Aorta (tissue), 5 donors: ENCODE data around the gene LCE3C. TPM values are rescaled to one million over a fixed set of nuclear protein-coding genes. Genes with fewer than 3 reads are reported as not detected.

Source experiments
- ATAC-seq: fragments of 200-7000 bp; cut with Tn5 transposase; one replicate; pipeline ENCODE4 v1.9.1; 2022; ENCODE audit warnings: moderate library complexity; ENCODE audit not compliant: low FRiP score
- DNase-seq, 2 donors: peaks; one replicate each; pipeline ENCODE4 v3.0.0-alpha.2; 2020
- H3K27ac ChIP-seq, 2 donors: one replicate each; pipeline ENCODE4 v1.5.1; 2013; ENCODE audit warnings: low read length in 2 of 2, mild to moderate bottlenecking in 2 of 2, moderate library complexity in 2 of 2, control low read depth in 1 of 2, inconsistent platforms in 1 of 2, low read depth in 1 of 2
- H3K27me3 ChIP-seq, 2 donors: one replicate each; pipeline ENCODE4 v1.6.1; 2013; ENCODE audit warnings: control low read depth in 1 of 2, low read length in 1 of 2, mild to moderate bottlenecking in 1 of 2, moderate library complexity in 1 of 2; ENCODE audit not compliant: insufficient read depth in 2 of 2, control insufficient read depth in 1 of 2
- H3K36me3 ChIP-seq, 2 donors: one replicate each; pipeline ENCODE4 v1.6.1; 2013; ENCODE audit warnings: control low read depth in 1 of 2, low read length in 1 of 2, mild to moderate bottlenecking in 1 of 2; ENCODE audit not compliant: insufficient read depth in 2 of 2, control insufficient read depth in 1 of 2
- H3K4me1 ChIP-seq, 2 donors: one replicate each; pipeline ENCODE4 v1.6.1; 2013; ENCODE audit warnings: low read length in 2 of 2, control low read depth in 1 of 2, mild to moderate bottlenecking in 1 of 2, moderate library complexity in 1 of 2; ENCODE audit not compliant: insufficient read depth in 2 of 2, control insufficient read depth in 1 of 2
- H3K4me3 ChIP-seq, 2 donors: one replicate each; pipeline ENCODE4 v1.5.1; 2013; ENCODE audit warnings: low read length in 2 of 2, control low read depth in 1 of 2, mild to moderate bottlenecking in 1 of 2
- H3K9me3 ChIP-seq: one replicate; pipeline ENCODE4 v1.6.1; 2013; ENCODE audit warnings: mild to moderate bottlenecking, low read length; ENCODE audit not compliant: control insufficient read depth
- WGBS, 2 donors: extraction: QIAGEN DNeasy Blood & Tissue Kit; methylation state at CpG; one replicate each; pipeline ENCODE4 v1.1.7; 2013; 5-methylcytosine and 5-hydroxymethylcytosine counted together
- intact Hi-C, 2 donors: fragments of 100-400 bp; cut with DNase I; formaldehyde crosslinking; loops; one replicate each; pipeline versions ENCODE4 v1.14.2 to v1.15.0; 2022
- polyA plus RNA-seq, 2 donors: library from polyadenylated mRNA; stranded (reverse); fragments of 200-250 nt; gene quantifications; one replicate each; pipeline ENCODE4 v1.2.3, GENCODE V29; 2013
- total RNA-seq, 2 donors: library from RNA; stranded (reverse); fragmentation: NEBNext Ultra II Directional; extraction: Animal tissue kit (Norgen Biotek cat#: 25700); gene quantifications; one replicate each; pipeline ENCODE4 v1.2.1, GENCODE V29; 2021
- donor health status: healthy with polysubstance abuse.
- donor health status: Bipolar disorder and iron deficiency.
- donor health status: DM: no; HTN: no; CAD: no.
- donor health status: DM: no; HTN: no; CAD: no.
- donor health status: DM: yes; HTN: yes; CAD: no.

LCE3C gene
- total and polyA plus RNA-seq, 4 donors: not detected

- H3K4me1 ChIP-seq: no peaks in the 10 kb centered on the region
- no peak for ATAC-seq
- intact Hi-C loops: no loop called here
- WGBS, 2 donors: 82% methylated on average over 2 of the region's 2 CpGs; no CpG with 5 or more reads in 1 of the 2 donors
- peaks cover 7% of the 10 kb centered on the region for H3K9me3 ChIP-seq
- no peak for DNase-seq
- no peaks in the 10 kb centered on the region for H3K27me3 ChIP-seq
- H3K27ac ChIP-seq: no peak overlapping the region
- no peaks in the 10 kb centered on the region for H3K36me3 ChIP-seq
- no peak overlapping the region for H3K4me3 ChIP-seq
These were observed 3.0 kb upstream of the LCE3C start for GRCh38 chr1:152596986-152597385.

- Histone ChIP-seq H3K36me3 (no peaks in the 10 kb centered on the region), H3K4me3 (no peak within 1 kb of the TSS), H3K27ac (no peak within 1 kb of the TSS), H3K4me1 (no peaks in the 10 kb centered on the region), H3K27me3 (no peaks in the 10 kb centered on the region), H3K9me3 (no peaks in the 10 kb centered on the region)
- intact Hi-C loops: no loop called here
- DNase-seq (no peak), ATAC-seq (no peak)
- WGBS, 2 donors: 89% methylated on average over 1 of the region's 1 CpG; no CpG with 5 or more reads in 1 of the 2 donors
These were observed 13.5 kb downstream of the LCE3C start, which contains the start of gene LCE3B for GRCh38 chr1:152613511-152613910. TSS of gene LCE3B (plus strand) at chr1:152613811. CDS start at chr1:152613811, 0 bp downstream.

- Histone ChIP-seq H3K27me3 (no peaks in the 10 kb centered on the region), H3K36me3 (no peaks in the 10 kb centered on the region), H3K9me3 (peaks cover 2% of the 10 kb centered on the region), H3K4me1 (no peaks in the 10 kb centered on the region), H3K4me3 (no peak overlapping the region), H3K27ac (no peak overlapping the region)
- no peak for DNase-seq
- intact Hi-C loops: loop anchor here in 1 of 2 donors (10.0 kb wide), 1 partner anchor 57 kb away; the partner anchor contains the start of gene LCE3E
- ATAC-seq: peak; percentile 56
- 43 to 82% methylated on average over 3 of the region's 3 CpGs for WGBS, 2 donors
These were observed 22.0 kb downstream of the LCE3C start for GRCh38 chr1:152621993-152622392.

- WGBS, 2 donors: 63 to 68% methylated on average over 10 of the region's 10 CpGs
- intact Hi-C loops: loop anchor here in 1 of 2 donors (10.0 kb wide), 1 partner anchor 58 kb away; the partner anchor contains the start of gene LCE3E
- Histone ChIP-seq H3K27me3 (no peaks in the 10 kb centered on the region), H3K27ac (no peak within 1 kb of the TSS), H3K36me3 (no peaks in the 10 kb centered on the region), H3K9me3 (peaks cover 2% of the 10 kb centered on the region), H3K4me3 (no peak within 1 kb of the TSS), H3K4me1 (no peaks in the 10 kb centered on the region)
- DNase-seq (no peak), ATAC-seq (no peak)
These were observed 22.8 kb downstream of the LCE3C start, which contains the start of gene LCE3A for GRCh38 chr1:152622803-152623202. TSS of gene LCE3A (minus strand) at chr1:152623103. CDS start at chr1:152623103, 0 bp downstream.

- Histone ChIP-seq H3K27ac (no peak overlapping the region), H3K9me3 (peaks cover 2% of the 10 kb centered on the region), H3K4me1 (no peaks in the 10 kb centered on the region), H3K27me3 (no peaks in the 10 kb centered on the region), H3K36me3 (no peaks in the 10 kb centered on the region), H3K4me3 (no peak overlapping the region)
- DNase-seq (no peak), ATAC-seq (no peak)
- intact Hi-C loops: loop anchor here in 1 of 2 donors (10.0 kb wide), 1 partner anchor 59 kb away; the partner anchor contains the start of gene LCE3E
- 16 to 17% methylated on average over 27 to 29 of the region's 29 CpGs for WGBS, 2 donors
These were observed 23.3 kb downstream of the LCE3C start for GRCh38 chr1:152623203-152623844.

- 77 to 84% methylated on average over 1 of the region's 1 CpG for WGBS, 2 donors
These were observed 26.7 kb downstream of the LCE3C start for GRCh38 chr1:152626744-152627143.

GRCh38 chr1:152630596-152630995 lies 30.6 kb downstream of the LCE3C start:
- WGBS, 2 donors: 86 to 88% methylated on average over 3 of the region's 3 CpGs
- H3K27me3 ChIP-seq: no peaks in the 10 kb centered on the region
- H3K36me3 ChIP-seq: no peaks in the 10 kb centered on the region
- no peak for ATAC-seq
- H3K27ac ChIP-seq: no peak overlapping the region
- no peak overlapping the region for H3K4me3 ChIP-seq
- no peaks in the 10 kb centered on the region for H3K4me1 ChIP-seq
- no peak for DNase-seq
- intact Hi-C loops: no loop called here
- H3K9me3 ChIP-seq: peaks cover 7% of the 10 kb centered on the region

More at GRCh38 chr1:152626744-152627143, 26.7 kb downstream of the LCE3C start:
- Histone ChIP-seq H3K27ac (no peak overlapping the region), H3K4me1 (no peaks in the 10 kb centered on the region), H3K36me3 (no peaks in the 10 kb centered on the region), H3K27me3 (no peaks in the 10 kb centered on the region), H3K9me3 (peaks cover 9% of the 10 kb centered on the region), H3K4me3 (no peak overlapping the region)
- no peak for DNase-seq
- no peak for ATAC-seq
- intact Hi-C loops: loop anchor here in 1 of 2 donors (10.0 kb wide), 1 partner anchor 62 kb away; the partner anchor contains the start of gene LCE3E

GRCh38 chr1:152640351-152640750 lies 40.3 kb downstream of the LCE3C start:
- H3K36me3 ChIP-seq: no peaks in the 10 kb centered on the region
- H3K9me3 ChIP-seq: peaks cover 5% of the 10 kb centered on the region
- no peaks in the 10 kb centered on the region for H3K27me3 ChIP-seq
- no peak for DNase-seq
- 50 to 61% methylated on average over 1 of the region's 1 CpG for WGBS, 2 donors
- no peak for ATAC-seq
- H3K27ac ChIP-seq: no peak overlapping the region
- no peaks in the 10 kb centered on the region for H3K4me1 ChIP-seq
- intact Hi-C loops: no loop called here
- no peak overlapping the region for H3K4me3 ChIP-seq

GRCh38 chr1:152643945-152644344 lies 43.9 kb downstream of the LCE3C start:
- H3K27me3 ChIP-seq: no peaks in the 10 kb centered on the region
- intact Hi-C loops: no loop called here
- ATAC-seq (no peak), DNase-seq (no peak)
- H3K36me3 ChIP-seq: no peaks in the 10 kb centered on the region
- WGBS, 2 donors: 35 to 41% methylated on average over 3 of the region's 3 CpGs
- peaks cover 3% of the 10 kb centered on the region for H3K9me3 ChIP-seq
- no peaks in the 10 kb centered on the region for H3K4me1 ChIP-seq
- no peak overlapping the region for H3K27ac ChIP-seq
- H3K4me3 ChIP-seq: no peak overlapping the region
